ENCODE data around the gene SERPINI1. TPM values are rescaled to one million over a fixed set of nuclear protein-coding genes. Genes with fewer than 3 reads are reported as not detected.

SERPINI1 gene
- total and polyA plus RNA-seq, 9 of the 15 experiments (the other 6 are each of a cell fraction or from before 2014, with no cell fraction given): 1.6 to 9.9 (median 3.5) TPM

DNA sequence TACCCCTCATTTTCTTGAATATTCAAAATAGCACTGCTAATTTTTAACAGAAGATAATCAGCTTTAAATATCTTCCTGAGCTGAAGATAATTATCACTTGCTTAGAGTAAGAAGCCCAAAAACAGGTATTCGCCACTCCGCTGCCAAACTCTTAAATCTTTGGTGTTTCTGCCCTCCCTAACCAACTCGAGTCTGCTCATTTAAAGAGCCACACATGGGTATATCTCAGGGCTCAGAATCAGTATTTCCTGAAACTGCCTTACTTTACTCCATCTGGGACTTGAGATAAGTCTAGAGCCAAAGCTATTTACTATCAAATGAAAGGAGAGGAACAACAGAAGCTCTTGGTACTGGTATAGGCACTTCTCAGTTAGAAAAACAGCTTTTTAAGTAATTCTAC, 11.6 kb upstream of the SERPINI1 start (continued):
- no peak for TF ChIP-seq BCL6 (CRISPR knock-in tag; IDR thresholded peaks at IDR 0.05)
- no peak for TF ChIP-seq STAT5B (CRISPR knock-in tag; IDR thresholded peaks at IDR 0.05)
- TF ChIP-seq CTBP1 (IDR thresholded peaks at IDR 0.05; ENCODE audit: borderline replicate concordance): no peak
- no peak for TF ChIP-seq HMG20A (CRISPR knock-in tag; conservative IDR thresholded peaks at IDR 0.05)
- TF ChIP-seq, protein P1, sequence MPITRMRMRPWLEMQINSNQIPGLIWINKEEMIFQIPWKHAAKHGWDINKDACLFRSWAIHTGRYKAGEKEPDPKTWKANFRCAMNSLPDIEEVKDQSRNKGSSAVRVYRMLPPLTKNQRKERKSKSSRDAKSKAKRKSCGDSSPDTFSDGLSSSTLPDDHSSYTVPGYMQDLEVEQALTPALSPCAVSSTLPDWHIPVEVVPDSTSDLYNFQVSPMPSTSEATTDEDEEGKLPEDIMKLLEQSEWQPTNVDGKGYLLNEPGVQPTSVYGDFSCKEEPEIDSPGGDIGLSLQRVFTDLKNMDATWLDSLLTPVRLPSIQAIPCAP (CRISPR knock-in tag; IDR thresholded peaks at IDR 0.05; ENCODE audit: borderline replicate concordance): no peak
- TF ChIP-seq, protein P2, sequence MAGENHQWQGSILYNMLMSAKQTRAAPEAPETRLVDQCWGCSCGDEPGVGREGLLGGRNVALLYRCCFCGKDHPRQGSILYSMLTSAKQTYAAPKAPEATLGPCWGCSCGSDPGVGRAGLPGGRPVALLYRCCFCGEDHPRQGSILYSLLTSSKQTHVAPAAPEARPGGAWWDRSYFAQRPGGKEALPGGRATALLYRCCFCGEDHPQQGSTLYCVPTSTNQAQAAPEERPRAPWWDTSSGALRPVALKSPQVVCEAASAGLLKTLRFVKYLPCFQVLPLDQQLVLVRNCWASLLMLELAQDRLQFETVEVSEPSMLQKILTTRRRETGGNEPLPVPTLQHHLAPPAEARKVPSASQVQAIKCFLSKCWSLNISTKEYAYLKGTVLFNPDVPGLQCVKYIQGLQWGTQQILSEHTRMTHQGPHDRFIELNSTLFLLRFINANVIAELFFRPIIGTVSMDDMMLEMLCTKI (IDR thresholded peaks at IDR 0.05; ENCODE audit: partially characterized antibody): no peak
- no peak for TF ChIP-seq CEBPB (tag; IDR thresholded peaks at IDR 0.05)
- TF ChIP-seq, protein P3, sequence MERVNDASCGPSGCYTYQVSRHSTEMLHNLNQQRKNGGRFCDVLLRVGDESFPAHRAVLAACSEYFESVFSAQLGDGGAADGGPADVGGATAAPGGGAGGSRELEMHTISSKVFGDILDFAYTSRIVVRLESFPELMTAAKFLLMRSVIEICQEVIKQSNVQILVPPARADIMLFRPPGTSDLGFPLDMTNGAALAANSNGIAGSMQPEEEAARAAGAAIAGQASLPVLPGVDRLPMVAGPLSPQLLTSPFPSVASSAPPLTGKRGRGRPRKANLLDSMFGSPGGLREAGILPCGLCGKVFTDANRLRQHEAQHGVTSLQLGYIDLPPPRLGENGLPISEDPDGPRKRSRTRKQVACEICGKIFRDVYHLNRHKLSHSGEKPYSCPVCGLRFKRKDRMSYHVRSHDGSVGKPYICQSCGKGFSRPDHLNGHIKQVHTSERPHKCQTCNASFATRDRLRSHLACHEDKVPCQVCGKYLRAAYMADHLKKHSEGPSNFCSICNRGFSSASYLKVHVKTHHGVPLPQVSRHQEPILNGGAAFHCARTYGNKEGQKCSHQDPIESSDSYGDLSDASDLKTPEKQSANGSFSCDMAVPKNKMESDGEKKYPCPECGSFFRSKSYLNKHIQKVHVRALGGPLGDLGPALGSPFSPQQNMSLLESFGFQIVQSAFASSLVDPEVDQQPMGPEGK (CRISPR knock-in tag; IDR thresholded peaks at IDR 0.05; ENCODE audit: borderline replicate concordance): no peak
- TF ChIP-seq NFE2 (IDR thresholded peaks at IDR 0.05; ENCODE audit: low read depth): no peak
- TF ChIP-seq DACH1 (IDR thresholded peaks at IDR 0.05; ENCODE audit: partially characterized antibody): no peak
- TF ChIP-seq, protein P4, sequence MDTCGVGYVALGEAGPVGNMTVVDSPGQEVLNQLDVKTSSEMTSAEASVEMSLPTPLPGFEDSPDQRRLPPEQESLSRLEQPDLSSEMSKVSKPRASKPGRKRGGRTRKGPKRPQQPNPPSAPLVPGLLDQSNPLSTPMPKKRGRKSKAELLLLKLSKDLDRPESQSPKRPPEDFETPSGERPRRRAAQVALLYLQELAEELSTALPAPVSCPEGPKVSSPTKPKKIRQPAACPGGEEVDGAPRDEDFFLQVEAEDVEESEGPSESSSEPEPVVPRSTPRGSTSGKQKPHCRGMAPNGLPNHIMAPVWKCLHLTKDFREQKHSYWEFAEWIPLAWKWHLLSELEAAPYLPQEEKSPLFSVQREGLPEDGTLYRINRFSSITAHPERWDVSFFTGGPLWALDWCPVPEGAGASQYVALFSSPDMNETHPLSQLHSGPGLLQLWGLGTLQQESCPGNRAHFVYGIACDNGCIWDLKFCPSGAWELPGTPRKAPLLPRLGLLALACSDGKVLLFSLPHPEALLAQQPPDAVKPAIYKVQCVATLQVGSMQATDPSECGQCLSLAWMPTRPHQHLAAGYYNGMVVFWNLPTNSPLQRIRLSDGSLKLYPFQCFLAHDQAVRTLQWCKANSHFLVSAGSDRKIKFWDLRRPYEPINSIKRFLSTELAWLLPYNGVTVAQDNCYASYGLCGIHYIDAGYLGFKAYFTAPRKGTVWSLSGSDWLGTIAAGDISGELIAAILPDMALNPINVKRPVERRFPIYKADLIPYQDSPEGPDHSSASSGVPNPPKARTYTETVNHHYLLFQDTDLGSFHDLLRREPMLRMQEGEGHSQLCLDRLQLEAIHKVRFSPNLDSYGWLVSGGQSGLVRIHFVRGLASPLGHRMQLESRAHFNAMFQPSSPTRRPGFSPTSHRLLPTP (IDR thresholded peaks at IDR 0.05; ENCODE audit: borderline replicate concordance, extremely low read depth, insufficient read length): no peak
- TF ChIP-seq XRCC4 (IDR thresholded peaks at IDR 0.05; ENCODE audit: extremely low read depth, insufficient read depth, insufficient read length): no peak
- TF ChIP-seq, protein P5, sequence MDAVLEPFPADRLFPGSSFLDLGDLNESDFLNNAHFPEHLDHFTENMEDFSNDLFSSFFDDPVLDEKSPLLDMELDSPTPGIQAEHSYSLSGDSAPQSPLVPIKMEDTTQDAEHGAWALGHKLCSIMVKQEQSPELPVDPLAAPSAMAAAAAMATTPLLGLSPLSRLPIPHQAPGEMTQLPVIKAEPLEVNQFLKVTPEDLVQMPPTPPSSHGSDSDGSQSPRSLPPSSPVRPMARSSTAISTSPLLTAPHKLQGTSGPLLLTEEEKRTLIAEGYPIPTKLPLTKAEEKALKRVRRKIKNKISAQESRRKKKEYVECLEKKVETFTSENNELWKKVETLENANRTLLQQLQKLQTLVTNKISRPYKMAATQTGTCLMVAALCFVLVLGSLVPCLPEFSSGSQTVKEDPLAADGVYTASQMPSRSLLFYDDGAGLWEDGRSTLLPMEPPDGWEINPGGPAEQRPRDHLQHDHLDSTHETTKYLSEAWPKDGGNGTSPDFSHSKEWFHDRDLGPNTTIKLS (IDR thresholded peaks at IDR 0.05; ENCODE audit: borderline replicate concordance, low read depth): no peak; the same call in 1 of the 2 replicates
- no peak for TF ChIP-seq CREB1 (IDR thresholded peaks at IDR 0.05)
- no peak for TF ChIP-seq CREB1 (CRISPR knock-in tag; IDR thresholded peaks at IDR 0.05)
- TF ChIP-seq, protein P6, sequence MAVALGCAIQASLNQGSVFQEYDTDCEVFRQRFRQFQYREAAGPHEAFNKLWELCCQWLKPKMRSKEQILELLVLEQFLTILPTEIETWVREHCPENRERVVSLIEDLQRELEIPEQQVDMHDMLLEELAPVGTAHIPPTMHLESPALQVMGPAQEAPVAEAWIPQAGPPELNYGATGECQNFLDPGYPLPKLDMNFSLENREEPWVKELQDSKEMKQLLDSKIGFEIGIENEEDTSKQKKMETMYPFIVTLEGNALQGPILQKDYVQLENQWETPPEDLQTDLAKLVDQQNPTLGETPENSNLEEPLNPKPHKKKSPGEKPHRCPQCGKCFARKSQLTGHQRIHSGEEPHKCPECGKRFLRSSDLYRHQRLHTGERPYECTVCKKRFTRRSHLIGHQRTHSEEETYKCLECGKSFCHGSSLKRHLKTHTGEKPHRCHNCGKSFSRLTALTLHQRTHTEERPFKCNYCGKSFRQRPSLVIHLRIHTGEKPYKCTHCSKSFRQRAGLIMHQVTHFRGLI (CRISPR knock-in tag; IDR thresholded peaks at IDR 0.05): no peak

Measured in K562 (cell line).